HEK293 (cell line): ENCODE data around the gene DYNC2I2.

ENCODE experiments used
- CTCF ChIA-PET: fragments of 350-600 bp; formaldehyde crosslinking; extraction: SDS; loops from one replicate; lab custom pipeline; 2021; ENCODE audit warnings: antibody characterized with exemption; lab: Yijun Ruan, JAX
- POLR2A ChIA-PET: fragments of 300-600 bp; formaldehyde crosslinking; extraction: SDS; loops from one replicate; lab custom pipeline; 2020; ENCODE audit warnings: antibody characterized with exemption, inconsistent platforms; lab: Yijun Ruan, JAX
- H3K27ac ChIP-seq: fragments of 200-500 bp; sonication (Bioruptor generic); 2 replicates; pipeline ENCODE4 v1.5.1; 2014; ENCODE audit warnings: low read depth, low read length, control low read depth, inconsistent platforms; ENCODE audit errors: extremely low read depth
- H3K36me3 ChIP-seq, 2 experiments: fragments of 200-500 bp in 1 of 2; sonication (Bioruptor generic) in 1 of 2; 1 replicate in 1 of 2; 2 replicates in 1 of 2; pipeline ENCODE4 v1.5.1; 2014 to 2017; ENCODE audit warnings: inconsistent platforms in 2 of 2, low read length in 2 of 2; ENCODE audit not compliant: control insufficient read depth in 2 of 2, insufficient read depth in 1 of 2
- H3K4me1 ChIP-seq: fragments of 200-500 bp; sonication (Bioruptor generic); 2 replicates; pipeline ENCODE4 v1.5.1; 2014; ENCODE audit warnings: mild to moderate bottlenecking, low read length, inconsistent platforms; ENCODE audit not compliant: control insufficient read depth, insufficient read depth
- H3K4me3 ChIP-seq: 2 replicates; pipeline ENCODE4 v1.5.1; 2011; ENCODE audit warnings: low read depth, mild to moderate bottlenecking, control low read depth, low read length, moderate library complexity
- H3K9me3 ChIP-seq: fragments of 200-500 bp; sonication (Bioruptor generic); 2 replicates; pipeline ENCODE4 v1.5.1; 2014; ENCODE audit warnings: low read depth, low read length, inconsistent platforms; ENCODE audit not compliant: control insufficient read depth, insufficient read depth
- GLIS1 ChIP-seq: fragments of 450-650 bp; formaldehyde crosslinking; IDR thresholded peaks from 2 replicates; pipeline ENCODE4 v1.5.1; 2016; ENCODE audit warnings: missing biosample characterization, missing genetic modification characterization
- HOXC10 ChIP-seq: sonication (generic); formaldehyde crosslinking; IDR thresholded peaks from 2 replicates; pipeline ENCODE4 v1.8.1; 2023; ENCODE audit warnings: mild to moderate bottlenecking, missing genetic modification reagents
- RBAK ChIP-seq: fragments of 450-650 bp; formaldehyde crosslinking; IDR thresholded peaks from 2 replicates; pipeline ENCODE4 v1.5.1; 2016; ENCODE audit warnings: missing biosample characterization, missing genetic modification characterization
- REST ChIP-seq: fragments of 450-650 bp; formaldehyde crosslinking; IDR thresholded peaks from 2 replicates; pipeline ENCODE4 v1.5.1; 2016; ENCODE audit warnings: missing biosample characterization, missing genetic modification characterization
- SCRT1 ChIP-seq: fragments of 450-650 bp; formaldehyde crosslinking; IDR thresholded peaks from 2 replicates; pipeline ENCODE4 v1.5.1; 2016; ENCODE audit warnings: missing biosample characterization, missing genetic modification characterization, borderline replicate concordance
- YY2 ChIP-seq: fragments of 450-650 bp; formaldehyde crosslinking; IDR thresholded peaks from 2 replicates; pipeline ENCODE4 v1.5.1; 2016; ENCODE audit warnings: missing biosample characterization, missing genetic modification characterization
- ZBTB17 ChIP-seq: fragments of 450-650 bp; formaldehyde crosslinking; IDR thresholded peaks from 2 replicates; pipeline ENCODE4 v1.5.1; 2016; ENCODE audit warnings: missing biosample characterization, missing genetic modification characterization
- ZBTB20 ChIP-seq: fragments of 450-650 bp; formaldehyde crosslinking; IDR thresholded peaks from 2 replicates; pipeline ENCODE4 v1.5.1; 2016; ENCODE audit warnings: missing biosample characterization, missing genetic modification characterization
- ZBTB21 ChIP-seq: fragments of 450-650 bp; formaldehyde crosslinking; IDR thresholded peaks from 2 replicates; pipeline ENCODE4 v1.5.1; 2017; ENCODE audit warnings: missing biosample characterization, missing genetic modification characterization
- ZBTB44 ChIP-seq: fragments of 450-650 bp; IDR thresholded peaks from 2 replicates; pipeline ENCODE4 v1.5.1; 2018; ENCODE audit warnings: missing biosample characterization, mild to moderate bottlenecking, missing genetic modification characterization
- ZBTB48 ChIP-seq: fragments of 450-650 bp; formaldehyde crosslinking; IDR thresholded peaks from 2 replicates; pipeline ENCODE4 v1.5.1; 2016; ENCODE audit warnings: missing biosample characterization, missing genetic modification characterization
- ZNF114 ChIP-seq: fragments of 450-650 bp; formaldehyde crosslinking; IDR thresholded peaks from 2 replicates; pipeline ENCODE4 v1.5.0; 2017; ENCODE audit warnings: missing biosample characterization, missing genetic modification characterization
- ZNF184 ChIP-seq: fragments of 450-650 bp; IDR thresholded peaks from 2 replicates; pipeline ENCODE4 v1.5.1; 2018; ENCODE audit warnings: missing biosample characterization, mild to moderate bottlenecking, missing genetic modification characterization
- ZNF433 ChIP-seq: fragments of 450-650 bp; formaldehyde crosslinking; IDR thresholded peaks from 2 replicates; pipeline ENCODE4 v1.5.1; 2016; ENCODE audit warnings: missing biosample characterization, missing genetic modification characterization, low read depth
- ZNF585B ChIP-seq: fragments of 450-650 bp; formaldehyde crosslinking; IDR thresholded peaks from 2 replicates; pipeline ENCODE4 v1.5.1; 2016; ENCODE audit warnings: missing biosample characterization, missing genetic modification characterization
- ZNF600 ChIP-seq: fragments of 450-650 bp; formaldehyde crosslinking; IDR thresholded peaks from 2 replicates; pipeline ENCODE4 v1.5.1; 2016; ENCODE audit warnings: missing biosample characterization, missing genetic modification characterization
- ZNF658 ChIP-seq: fragments of 450-650 bp; formaldehyde crosslinking; IDR thresholded peaks from 2 replicates; pipeline ENCODE4; 2016; ENCODE audit warnings: missing biosample characterization, missing genetic modification characterization
- ZNF76 ChIP-seq: fragments of 450-650 bp; formaldehyde crosslinking; IDR thresholded peaks from 2 replicates; pipeline ENCODE4; 2016; ENCODE audit warnings: low read depth, missing biosample characterization, missing genetic modification characterization, borderline replicate concordance
- ZSCAN23 ChIP-seq: fragments of 450-650 bp; formaldehyde crosslinking; IDR thresholded peaks from 2 replicates; pipeline ENCODE4 v1.5.1; 2016; ENCODE audit warnings: missing biosample characterization, missing genetic modification characterization
- ZXDB ChIP-seq: fragments of 450-650 bp; formaldehyde crosslinking; IDR thresholded peaks from 2 replicates; pipeline ENCODE4 v1.5.1; 2016; ENCODE audit warnings: missing biosample characterization, missing genetic modification characterization
- TF ChIP-seq, protein P1 (sequence below): fragments of 450-650 bp; formaldehyde crosslinking; IDR thresholded peaks from 2 replicates; pipeline ENCODE4 v1.5.1; 2017; ENCODE audit warnings: missing biosample characterization, missing genetic modification characterization
- TF ChIP-seq, protein P2 (sequence below): fragments of 450-650 bp; formaldehyde crosslinking; IDR thresholded peaks from 2 replicates; pipeline ENCODE4 v1.5.1; 2016; ENCODE audit warnings: missing biosample characterization, missing genetic modification characterization
- TF ChIP-seq, protein P3 (sequence below): fragments of 450-650 bp; formaldehyde crosslinking; IDR thresholded peaks from 2 replicates; pipeline ENCODE4 v1.5.1; 2016; ENCODE audit warnings: missing biosample characterization, missing genetic modification characterization, borderline replicate concordance

The DYNC2I2 gene

GRCh38 chr9:128603697-128604096 lies 53.0 kb downstream of the DYNC2I2 start:
- no peak for TF ChIP-seq ZNF184 (tag by site-specific recombination)
- no peak for TF ChIP-seq RBAK
- no peak for TF ChIP-seq ZBTB44 (tag by site-specific recombination)
- TF ChIP-seq ZBTB21 (tag by site-specific recombination), result no peak
- TF ChIP-seq, protein P1, sequence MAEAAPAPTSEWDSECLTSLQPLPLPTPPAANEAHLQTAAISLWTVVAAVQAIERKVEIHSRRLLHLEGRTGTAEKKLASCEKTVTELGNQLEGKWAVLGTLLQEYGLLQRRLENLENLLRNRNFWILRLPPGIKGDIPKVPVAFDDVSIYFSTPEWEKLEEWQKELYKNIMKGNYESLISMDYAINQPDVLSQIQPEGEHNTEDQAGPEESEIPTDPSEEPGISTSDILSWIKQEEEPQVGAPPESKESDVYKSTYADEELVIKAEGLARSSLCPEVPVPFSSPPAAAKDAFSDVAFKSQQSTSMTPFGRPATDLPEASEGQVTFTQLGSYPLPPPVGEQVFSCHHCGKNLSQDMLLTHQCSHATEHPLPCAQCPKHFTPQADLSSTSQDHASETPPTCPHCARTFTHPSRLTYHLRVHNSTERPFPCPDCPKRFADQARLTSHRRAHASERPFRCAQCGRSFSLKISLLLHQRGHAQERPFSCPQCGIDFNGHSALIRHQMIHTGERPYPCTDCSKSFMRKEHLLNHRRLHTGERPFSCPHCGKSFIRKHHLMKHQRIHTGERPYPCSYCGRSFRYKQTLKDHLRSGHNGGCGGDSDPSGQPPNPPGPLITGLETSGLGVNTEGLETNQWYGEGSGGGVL (tag by site-specific recombination), result no peak
- no peak for TF ChIP-seq ZNF114 (tag by site-specific recombination)
- TF ChIP-seq, protein P2, sequence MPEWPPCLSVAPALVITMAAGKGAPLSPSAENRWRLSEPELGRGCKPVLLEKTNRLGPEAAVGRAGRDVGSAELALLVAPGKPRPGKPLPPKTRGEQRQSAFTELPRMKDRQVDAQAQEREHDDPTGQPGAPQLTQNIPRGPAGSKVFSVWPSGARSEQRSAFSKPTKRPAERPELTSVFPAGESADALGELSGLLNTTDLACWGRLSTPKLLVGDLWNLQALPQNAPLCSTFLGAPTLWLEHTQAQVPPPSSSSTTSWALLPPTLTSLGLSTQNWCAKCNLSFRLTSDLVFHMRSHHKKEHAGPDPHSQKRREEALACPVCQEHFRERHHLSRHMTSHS (tag by site-specific recombination), result no peak
- no peak for TF ChIP-seq ZNF600 (tag by site-specific recombination)
- TF ChIP-seq ZNF658 (tag by site-specific recombination), result no peak
- no peak for TF ChIP-seq REST
- TF ChIP-seq ZXDB (tag by site-specific recombination), result no peak
- TF ChIP-seq ZNF76 (tag by site-specific recombination), result no peak
- Histone ChIP-seq H3K36me3 (peaks cover 24 to 74% of the 10 kb centered on the region in 2 experiments), H3K4me3 (no peak overlapping the region), H3K9me3 (no peaks in the 10 kb centered on the region), H3K4me1 (no peaks in the 10 kb centered on the region), H3K27ac (no peak overlapping the region)
- ChIA-PET CTCF (interaction anchor here (1.0 to 1.8 kb wide), 2 partner anchors 20 to 165 kb away, joined by 3 to 8 read pairs; no protein-coding TSS in a partner anchor), POLR2A (no interaction called here)

DNA sequence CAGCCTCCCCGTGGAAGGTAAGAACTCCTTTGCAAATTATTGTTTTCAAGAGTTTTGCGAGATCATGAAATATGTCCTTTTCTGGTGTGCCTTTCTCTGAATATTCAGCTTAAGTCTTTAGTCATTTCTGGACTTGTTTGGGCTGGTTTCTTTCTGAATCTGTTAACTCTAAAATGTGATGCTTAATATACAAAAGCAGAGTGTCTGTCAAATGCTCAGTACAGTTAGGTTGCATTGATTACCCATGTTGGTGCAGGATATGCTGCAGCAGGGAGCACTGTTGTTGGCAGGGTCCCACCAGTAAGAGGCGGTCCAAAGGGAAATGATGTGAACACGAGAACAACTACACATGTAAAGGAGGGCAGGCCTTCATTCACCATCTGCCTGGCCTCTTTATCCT lies 56.5 kb downstream of the DYNC2I2 start:
- Histone ChIP-seq H3K27ac (no peak overlapping the region), H3K4me3 (no peak overlapping the region)
- POLR2A ChIA-PET, result interaction anchor here (0.6 kb wide), 1 partner anchor 407 kb away, joined by 3 read pairs; no protein-coding TSS in a partner anchor
- TF ChIP-seq ZNF585B (tag by site-specific recombination), result no peak
- TF ChIP-seq GLIS1 (tag by site-specific recombination), result no peak
- TF ChIP-seq, all 188 proteins: peak for 0
- H3K4me1 ChIP-seq, result no peaks in the 10 kb centered on the region
- peaks cover 26 to 77% of the 10 kb centered on the region in 2 experiments for H3K36me3 ChIP-seq
- CTCF ChIA-PET, result interaction anchor here (1.8 kb wide), 1 partner anchor 238 kb away, joined by 3 read pairs; no protein-coding TSS in a partner anchor
- no peaks in the 10 kb centered on the region for H3K9me3 ChIP-seq

- POLR2A ChIA-PET, result no interaction called here
- H3K36me3 ChIP-seq, result peaks cover 33 to 93% of the 10 kb centered on the region in 2 experiments
- H3K4me3 ChIP-seq, result no peak overlapping the region
- H3K4me1 ChIP-seq, result no peaks in the 10 kb centered on the region
- H3K9me3 ChIP-seq, result no peaks in the 10 kb centered on the region
- no peak overlapping the region for H3K27ac ChIP-seq
- CTCF ChIA-PET, result no interaction called here
- no peak for TF ChIP-seq ZBTB20 (tag by site-specific recombination)
- TF ChIP-seq ZSCAN23 (tag by site-specific recombination), result no peak
- TF ChIP-seq, protein P3, sequence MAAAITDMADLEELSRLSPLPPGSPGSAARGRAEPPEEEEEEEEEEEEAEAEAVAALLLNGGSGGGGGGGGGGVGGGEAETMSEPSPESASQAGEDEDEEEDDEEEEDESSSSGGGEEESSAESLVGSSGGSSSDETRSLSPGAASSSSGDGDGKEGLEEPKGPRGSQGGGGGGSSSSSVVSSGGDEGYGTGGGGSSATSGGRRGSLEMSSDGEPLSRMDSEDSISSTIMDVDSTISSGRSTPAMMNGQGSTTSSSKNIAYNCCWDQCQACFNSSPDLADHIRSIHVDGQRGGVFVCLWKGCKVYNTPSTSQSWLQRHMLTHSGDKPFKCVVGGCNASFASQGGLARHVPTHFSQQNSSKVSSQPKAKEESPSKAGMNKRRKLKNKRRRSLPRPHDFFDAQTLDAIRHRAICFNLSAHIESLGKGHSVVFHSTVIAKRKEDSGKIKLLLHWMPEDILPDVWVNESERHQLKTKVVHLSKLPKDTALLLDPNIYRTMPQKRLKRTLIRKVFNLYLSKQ, result no peak
- TF ChIP-seq YY2 (tag by site-specific recombination), result no peak
- no peak for TF ChIP-seq SCRT1
- no peak for TF ChIP-seq HOXC10 (CRISPR knock-in tag)
- no peak for TF ChIP-seq ZNF433 (tag by site-specific recombination)
- TF ChIP-seq ZBTB48 (tag by site-specific recombination), result no peak
- TF ChIP-seq ZBTB17, result no peak
Observed at GRCh38 chr9:128595471-128595870, 61.2 kb downstream of the DYNC2I2 start.
